Lower lobe of right lung (tissue), 2 donors: ENCODE results near the gene RAPH1. TPM values are rescaled to one million over a fixed set of nuclear protein-coding genes. Genes with fewer than 3 reads are reported as not detected.

Experiments
- ATAC-seq, 2 donors: fragments of 200-7000 bp; cut with Tn5 transposase; one replicate each; pipeline ENCODE4 v1.9.1; 2020 to 2022; ENCODE audit warnings: mild to moderate bottlenecking in 2 of 2, moderate library complexity in 2 of 2
- DNase-seq: peaks from one replicate; pipeline ENCODE4 v3.0.0-alpha.2; 2020
- H3K27ac ChIP-seq: fragments of 200-600 bp; one replicate; pipeline ENCODE4 v1.8.0; 2022
- H3K27me3 ChIP-seq: fragments of 200-600 bp; one replicate; pipeline ENCODE4 v1.8.0; 2022; ENCODE audit warnings: low read depth
- H3K36me3 ChIP-seq: fragments of 200-600 bp; one replicate; pipeline ENCODE4 v1.8.0; 2022; ENCODE audit warnings: mild to moderate bottlenecking
- H3K4me1 ChIP-seq: fragments of 200-600 bp; one replicate; pipeline ENCODE4 v1.8.0; 2022
- H3K4me3 ChIP-seq: fragments of 200-600 bp; one replicate; pipeline ENCODE4 v1.8.0; 2022; ENCODE audit warnings: mild to moderate bottlenecking
- H3K9me3 ChIP-seq: fragments of 200-600 bp; one replicate; pipeline ENCODE4 v1.8.0; 2022
- CTCF ChIP-seq: fragments of 200-600 bp; IDR thresholded peaks from one replicate; pipeline ENCODE4 v1.8.0; 2022; ENCODE audit warnings: antibody characterized with exemption, mild to moderate bottlenecking
- intact Hi-C: fragments of 100-400 bp; cut with DNase I; formaldehyde crosslinking; loops from one replicate; pipeline ENCODE4 v1.11.0; 2022
- total RNA-seq: library from RNA; stranded (reverse); fragmentation: NEBNext Ultra II Directional; extraction: Animal tissue kit (Norgen Biotek cat#: 25700); gene quantifications from one replicate; pipeline ENCODE4 v1.2.1, GENCODE V29; 2021
- donor health status: DM: no; HTN: yes; CAD: no; lungs with severe emphysema.

RAPH1 gene
- total RNA-seq, 1 donor from 2014 or later, result 63.8 TPM

GRCh38 chr2:203498161-203498560 is 36.9 kb downstream of the RAPH1 start:
- peak; percentile 67 to 81 for ATAC-seq
- DNase-seq, result no peak
- no peaks in the 10 kb centered on the region for H3K9me3 ChIP-seq
- no peak overlapping the region for H3K27ac ChIP-seq
- peaks cover 7% of the 10 kb centered on the region for H3K36me3 ChIP-seq
- peaks cover 38% of the 10 kb centered on the region for H3K4me1 ChIP-seq
- H3K27me3 ChIP-seq, result no peaks in the 10 kb centered on the region
- no peak for TF ChIP-seq CTCF
- intact Hi-C loops, result no loop called here
- H3K4me3 ChIP-seq, result no peak overlapping the region

GRCh38 chr2:203492965-203493364 is 42.1 kb downstream of the RAPH1 start:
- Histone ChIP-seq H3K27ac (no peak overlapping the region), H3K4me3 (no peak overlapping the region), H3K36me3 (peaks cover 49% of the 10 kb centered on the region), H3K4me1 (peaks cover 2% of the 10 kb centered on the region), H3K27me3 (no peaks in the 10 kb centered on the region), H3K9me3 (no peaks in the 10 kb centered on the region)
- ATAC-seq, result no peak
- no peak for DNase-seq
- no peak for TF ChIP-seq CTCF
- intact Hi-C loops, result no loop called here

- Histone ChIP-seq H3K36me3 (peaks cover 68% of the 10 kb centered on the region), H3K27me3 (no peaks in the 10 kb centered on the region), H3K4me3 (no peak overlapping the region), H3K27ac (no peak overlapping the region), H3K4me1 (no peaks in the 10 kb centered on the region), H3K9me3 (no peaks in the 10 kb centered on the region)
- ATAC-seq (no peak), DNase-seq (no peak)
- intact Hi-C loops, result no loop called here
- TF ChIP-seq CTCF, result no peak
Measured at GRCh38 chr2:203490391-203490790, 44.7 kb downstream of the RAPH1 start.

GRCh38 chr2:203489531-203489930 is 45.6 kb downstream of the RAPH1 start:
- intact Hi-C loops, result no loop called here
- Histone ChIP-seq H3K27ac (no peak overlapping the region), H3K27me3 (no peaks in the 10 kb centered on the region), H3K9me3 (no peaks in the 10 kb centered on the region), H3K4me1 (no peaks in the 10 kb centered on the region), H3K4me3 (no peak overlapping the region), H3K36me3 (peaks cover 68% of the 10 kb centered on the region)
- DNase-seq, result no peak
- no peak for TF ChIP-seq CTCF
- no peak for ATAC-seq

GRCh38 chr2:203484266-203485112 is 50.6 kb downstream of the RAPH1 start:
- no peak overlapping the region for H3K27ac ChIP-seq
- H3K4me3 ChIP-seq, result no peak overlapping the region
- no peaks in the 10 kb centered on the region for H3K4me1 ChIP-seq
- no peaks in the 10 kb centered on the region for H3K27me3 ChIP-seq
- H3K36me3 ChIP-seq, result peaks cover 44% of the 10 kb centered on the region
- intact Hi-C loops, result no loop called here
- DNase-seq (no peak), ATAC-seq (peak; percentile 84)
- TF ChIP-seq CTCF, result peak; percentile 62
- no peaks in the 10 kb centered on the region for H3K9me3 ChIP-seq
